ENCODE data around the gene EEF2.
A peak's percentile ranks its signal among the peaks of the same experiment; 100 is the strongest.
"Not testable (repeated sequence)": the region's sequence is repeated elsewhere in the genome, so short reads cannot be mapped to it uniquely, and the experiment has no call there.

The EEF2 gene

DNA sequence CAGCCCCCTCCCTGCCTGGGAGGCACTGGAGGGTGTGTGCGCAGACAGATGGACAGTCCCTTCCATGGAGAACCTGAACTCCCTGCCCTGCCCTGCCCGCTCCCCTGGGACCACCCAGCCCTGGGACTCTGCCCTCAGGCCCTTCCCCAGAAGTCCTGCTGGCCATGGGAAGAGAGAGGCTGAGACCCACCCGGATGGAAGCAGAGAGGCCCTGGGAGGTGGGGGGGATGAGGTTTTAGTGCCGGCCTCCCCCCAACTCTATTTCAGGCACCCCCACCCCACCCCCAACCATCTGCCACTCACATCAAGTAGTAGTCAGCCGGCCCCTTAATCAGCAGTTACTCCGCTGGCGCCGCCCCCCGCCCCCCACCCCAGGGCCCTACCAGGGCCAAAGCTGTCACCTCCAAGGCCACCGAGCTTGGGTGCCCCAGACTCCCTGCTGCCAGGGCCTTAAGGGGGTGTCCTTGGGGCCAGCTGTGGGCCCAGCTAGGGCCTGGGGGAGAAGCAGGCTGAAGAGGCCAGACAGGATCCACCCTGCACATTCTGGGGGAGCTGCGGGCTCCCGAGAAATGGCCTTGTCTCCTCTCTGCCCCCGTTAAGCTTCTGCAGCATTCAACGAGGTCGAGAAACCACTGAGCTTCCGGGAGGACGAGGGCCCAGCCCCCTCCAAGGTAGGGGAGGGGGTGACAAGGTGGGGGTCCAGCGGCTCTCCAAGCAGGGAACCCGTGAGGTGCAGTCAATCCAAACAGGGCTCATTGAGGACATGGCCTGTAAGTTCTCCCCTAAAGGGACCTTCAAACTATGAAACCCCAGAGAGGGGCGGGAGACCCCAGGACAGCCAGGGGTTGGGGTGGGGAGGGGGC, 35.0 kb downstream of the EEF2 start:
- TF ChIP-seq, protein P1, sequence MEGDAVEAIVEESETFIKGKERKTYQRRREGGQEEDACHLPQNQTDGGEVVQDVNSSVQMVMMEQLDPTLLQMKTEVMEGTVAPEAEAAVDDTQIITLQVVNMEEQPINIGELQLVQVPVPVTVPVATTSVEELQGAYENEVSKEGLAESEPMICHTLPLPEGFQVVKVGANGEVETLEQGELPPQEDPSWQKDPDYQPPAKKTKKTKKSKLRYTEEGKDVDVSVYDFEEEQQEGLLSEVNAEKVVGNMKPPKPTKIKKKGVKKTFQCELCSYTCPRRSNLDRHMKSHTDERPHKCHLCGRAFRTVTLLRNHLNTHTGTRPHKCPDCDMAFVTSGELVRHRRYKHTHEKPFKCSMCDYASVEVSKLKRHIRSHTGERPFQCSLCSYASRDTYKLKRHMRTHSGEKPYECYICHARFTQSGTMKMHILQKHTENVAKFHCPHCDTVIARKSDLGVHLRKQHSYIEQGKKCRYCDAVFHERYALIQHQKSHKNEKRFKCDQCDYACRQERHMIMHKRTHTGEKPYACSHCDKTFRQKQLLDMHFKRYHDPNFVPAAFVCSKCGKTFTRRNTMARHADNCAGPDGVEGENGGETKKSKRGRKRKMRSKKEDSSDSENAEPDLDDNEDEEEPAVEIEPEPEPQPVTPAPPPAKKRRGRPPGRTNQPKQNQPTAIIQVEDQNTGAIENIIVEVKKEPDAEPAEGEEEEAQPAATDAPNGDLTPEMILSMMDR (conservative IDR thresholded peaks at IDR 0.05; ENCODE audit: low read length), result no peak
- TF ChIP-seq EZH2phosphoT487 (IDR thresholded peaks at IDR 0.05; ENCODE audit: borderline replicate concordance), result no peak
- Histone ChIP-seq H3K4me1 (ENCODE audit: insufficient read depth, low read length, poor library complexity, severe bottlenecking) (peaks cover 7% of the 10 kb centered on the region), H3K9me2 (replicated peaks; ENCODE audit: low read depth, low read length) (no peaks in the 10 kb centered on the region), H3K9ac (ENCODE audit: low read depth, low read length, poor library complexity, severe bottlenecking) (peak overlapping the region; percentile 82), H3F3A (ENCODE audit: low read depth) (no peaks in the 10 kb centered on the region), H4K20me1 (ENCODE audit: insufficient read depth, low read length, poor library complexity, severe bottlenecking) (no peaks in the 10 kb centered on the region), H3K36me3 (ENCODE audit: insufficient read depth, low read length) (no peaks in the 10 kb centered on the region), H3K4me2 (ENCODE audit: low read depth, low read length, poor library complexity, severe bottlenecking) (peak overlapping the region; percentile 78), H3K9me3 (ENCODE audit: insufficient read depth, low read depth, low read length) (no peaks in the 10 kb centered on the region), H3K79me2 (ENCODE audit: insufficient read depth, low read length) (peaks cover 10% of the 10 kb centered on the region; the same call in 1 of the 2 replicates), H2AFZ (ENCODE audit: low read length) (peak overlapping the region; percentile 47), H3K27me3 (ENCODE audit: insufficient read depth, low read length, poor library complexity, severe bottlenecking) (no peaks in the 10 kb centered on the region), H3K4me3 (ENCODE audit: low read length, poor library complexity, severe bottlenecking) (peak overlapping the region; percentile 76)

DNA sequence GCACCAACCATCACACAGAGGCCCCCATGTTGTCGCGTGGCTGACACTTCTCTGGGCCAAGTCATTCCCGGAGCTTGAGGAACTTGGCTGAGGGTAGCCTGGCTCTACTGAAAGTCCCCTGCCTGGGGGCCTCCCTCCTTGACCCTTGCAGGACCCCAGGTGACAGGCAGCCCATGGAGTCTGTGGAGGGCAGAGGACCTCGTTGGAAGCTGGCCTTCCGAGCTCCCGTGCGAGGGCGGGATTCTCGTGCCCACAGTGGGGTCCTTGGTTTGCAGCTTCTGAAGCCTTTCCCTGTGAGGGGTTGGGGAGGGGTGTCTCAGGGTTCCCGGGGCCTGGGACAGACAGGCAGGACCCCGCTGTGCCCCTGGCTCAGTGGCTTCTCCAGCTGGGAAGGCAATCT, 36.0 kb downstream of the EEF2 start:
- H3K9me3 ChIP-seq (ENCODE audit: insufficient read depth, low read depth, low read length), result no peaks in the 10 kb centered on the region
- H3K4me1 ChIP-seq (ENCODE audit: insufficient read depth, low read length, poor library complexity, severe bottlenecking), result peaks cover 7% of the 10 kb centered on the region
- H3K9ac ChIP-seq (ENCODE audit: low read depth, low read length, poor library complexity, severe bottlenecking), result peak overlapping the region; percentile 82
- H3K79me2 ChIP-seq (ENCODE audit: insufficient read depth, low read length), result peaks cover 10% of the 10 kb centered on the region; the same call in 1 of the 2 replicates
- H3F3A ChIP-seq (ENCODE audit: low read depth), result no peaks in the 10 kb centered on the region
- H2AFZ ChIP-seq (ENCODE audit: low read length), result no peak overlapping the region
- no peak for TF ChIP-seq EZH2phosphoT487 (IDR thresholded peaks at IDR 0.05; ENCODE audit: borderline replicate concordance)
- TF ChIP-seq, protein P1 (conservative IDR thresholded peaks at IDR 0.05; ENCODE audit: low read length), result no peak
- H3K4me3 ChIP-seq (ENCODE audit: low read length, poor library complexity, severe bottlenecking), result peak overlapping the region; percentile 76
- no peaks in the 10 kb centered on the region for H3K27me3 ChIP-seq (ENCODE audit: insufficient read depth, low read length, poor library complexity, severe bottlenecking)
- no peaks in the 10 kb centered on the region for H4K20me1 ChIP-seq (ENCODE audit: insufficient read depth, low read length, poor library complexity, severe bottlenecking)
- no peaks in the 10 kb centered on the region for H3K9me2 ChIP-seq (replicated peaks; ENCODE audit: low read depth, low read length)
- peak overlapping the region; percentile 78 for H3K4me2 ChIP-seq (ENCODE audit: low read depth, low read length, poor library complexity, severe bottlenecking)
- H3K36me3 ChIP-seq (ENCODE audit: insufficient read depth, low read length), result no peaks in the 10 kb centered on the region

DNA sequence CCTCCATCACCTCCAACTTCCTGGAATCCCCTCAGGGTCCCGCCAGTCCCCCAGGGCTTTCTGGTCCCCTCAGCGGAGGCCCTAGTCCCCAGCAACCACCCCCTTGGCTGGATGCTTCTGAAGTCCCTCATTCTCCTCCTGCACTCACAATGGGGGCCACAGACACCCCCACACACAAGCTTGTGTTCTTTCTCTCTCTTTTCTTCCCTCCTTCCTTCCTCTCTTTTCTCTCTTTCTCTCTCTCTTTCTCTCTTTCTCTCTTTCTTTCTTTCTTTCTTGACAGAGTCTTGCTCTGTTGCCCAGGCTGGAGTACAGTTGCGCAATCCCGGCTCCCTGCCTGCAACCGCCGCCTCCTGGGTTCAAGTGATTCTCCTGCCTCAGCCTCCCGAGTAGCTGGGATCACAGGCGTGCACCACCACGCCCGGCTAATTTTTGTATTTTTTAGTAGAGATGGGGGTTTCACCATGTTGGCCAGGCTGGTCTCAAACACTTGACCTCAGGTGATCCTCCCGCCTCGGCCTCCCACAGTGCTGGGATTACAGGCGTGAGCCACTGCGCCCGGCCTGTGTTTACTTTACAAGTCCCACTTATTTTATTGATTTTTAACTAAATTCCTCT, 37.8 kb downstream of the EEF2 start:
- not testable (repeated sequence) for H3K9ac ChIP-seq (ENCODE audit: low read depth, low read length, poor library complexity, severe bottlenecking); H3K4me2 ChIP-seq (ENCODE audit: low read depth, low read length, poor library complexity, severe bottlenecking); H3K4me1 ChIP-seq (ENCODE audit: insufficient read depth, low read length, poor library complexity, severe bottlenecking); H3K4me3 ChIP-seq (ENCODE audit: low read length, poor library complexity, severe bottlenecking); H3K36me3 ChIP-seq (ENCODE audit: insufficient read depth, low read length); H3K9me3 ChIP-seq (ENCODE audit: insufficient read depth, low read depth, low read length); H3K9me2 ChIP-seq (replicated peaks; ENCODE audit: low read depth, low read length); H3K27me3 ChIP-seq (ENCODE audit: insufficient read depth, low read length, poor library complexity, severe bottlenecking); H3F3A ChIP-seq (ENCODE audit: low read depth); H4K20me1 ChIP-seq (ENCODE audit: insufficient read depth, low read length, poor library complexity, severe bottlenecking); H3K79me2 ChIP-seq (ENCODE audit: insufficient read depth, low read length); H2AFZ ChIP-seq (ENCODE audit: low read length)

Data from Loucy (cell line).